Measurements from ENCODE around the gene FOXD4. TPM values are rescaled to one million over a fixed set of nuclear protein-coding genes. Genes with fewer than 3 reads are reported as not detected.

Gene FOXD4
- total RNA-seq, 4 donors from 2014 or later: 0.40 to 0.89 (median 0.54) TPM; not detected in 1

Other genes with a start within 250 kb of the FOXD4 start
- 10 to 100 TPM in 1 of 4 donors, 1 to 10 TPM in 3; 1.4 to 11.1 (median 6.8) TPM for gene WASHC1, start 89.0 kb downstream of the FOXD4 start, total RNA-seq
- 10 to 100 TPM; 66.3 to 74.2 (median 70.0) TPM for gene ZNG1A, start 60.6 kb upstream of the FOXD4 start, total RNA-seq
- gene DOCK8, start 96.4 kb upstream of the FOXD4 start, total RNA-seq: 10 to 100 TPM; 10.1 to 19.5 (median 16.0) TPM